Tibial artery (tissue), 4 donors: ENCODE measurements around the gene POLR3C.
"Not testable (repeated sequence)": the region's sequence is repeated elsewhere in the genome, so short reads cannot be mapped to it uniquely, and the experiment has no call there.

Experiments
- DNase-seq, 2 donors: peaks; one replicate each; pipeline ENCODE4 v3.0.0-alpha.2; 2019
- H3K27ac ChIP-seq, 2 donors: fragments of 200-600 bp; sonication (generic) in 1 of 2; 1 replicate in 1 of 2; 2 replicates in 1 of 2; pipeline ENCODE4 v1.5.1; 2018 to 2019; ENCODE audit warnings: mild to moderate bottlenecking in 1 of 2
- H3K27me3 ChIP-seq, 2 donors: fragments of 200-600 bp; sonication (generic) in 1 of 2; one replicate each; pipeline versions ENCODE4 v1.5.1 to v1.6.0; 2016 to 2019
- H3K36me3 ChIP-seq, 3 donors: fragments of 200-600 bp; sonication (generic) in 2 of 3; one replicate each; pipeline ENCODE4 v1.5.1; 2016 to 2019; ENCODE audit warnings: mild to moderate bottlenecking in 2 of 3
- H3K4me1 ChIP-seq, 4 donors: fragments of 200-600 bp; sonication (generic) in 2 of 4; 1 replicate in 3 of 4; 2 replicates in 1 of 4; pipeline ENCODE4 v1.5.1; 2016 to 2019
- H3K4me3 ChIP-seq, 2 donors: fragments of 200-600 bp; sonication (generic) in 1 of 2; 1 replicate in 1 of 2; 2 replicates in 1 of 2; pipeline ENCODE4 v1.5.1; 2018 to 2019; ENCODE audit warnings: mild to moderate bottlenecking in 2 of 2
- H3K9me3 ChIP-seq, 3 donors: fragments of 200-600 bp; sonication (generic) in 1 of 3; one replicate each; pipeline ENCODE4 v1.5.1; 2016 to 2019
- intact Hi-C: fragments of 100-400 bp; cut with DNase I; formaldehyde crosslinking; loops from one replicate; pipeline ENCODE4 v1.15.0; 2023; ENCODE audit warnings: low total_unique reads
- TF ChIP-seq, protein P1 (sequence below), 2 experiments: fragments of 200-600 bp in 1 of 2; fragments of 450-650 bp in 1 of 2; IDR thresholded peaks; one replicate each; pipeline ENCODE4 v1.5.1; 2017 to 2019; ENCODE audit warnings: antibody characterized with exemption in 2 of 2, mild to moderate bottlenecking in 1 of 2, moderate library complexity in 1 of 2

Gene POLR3C

DNA sequence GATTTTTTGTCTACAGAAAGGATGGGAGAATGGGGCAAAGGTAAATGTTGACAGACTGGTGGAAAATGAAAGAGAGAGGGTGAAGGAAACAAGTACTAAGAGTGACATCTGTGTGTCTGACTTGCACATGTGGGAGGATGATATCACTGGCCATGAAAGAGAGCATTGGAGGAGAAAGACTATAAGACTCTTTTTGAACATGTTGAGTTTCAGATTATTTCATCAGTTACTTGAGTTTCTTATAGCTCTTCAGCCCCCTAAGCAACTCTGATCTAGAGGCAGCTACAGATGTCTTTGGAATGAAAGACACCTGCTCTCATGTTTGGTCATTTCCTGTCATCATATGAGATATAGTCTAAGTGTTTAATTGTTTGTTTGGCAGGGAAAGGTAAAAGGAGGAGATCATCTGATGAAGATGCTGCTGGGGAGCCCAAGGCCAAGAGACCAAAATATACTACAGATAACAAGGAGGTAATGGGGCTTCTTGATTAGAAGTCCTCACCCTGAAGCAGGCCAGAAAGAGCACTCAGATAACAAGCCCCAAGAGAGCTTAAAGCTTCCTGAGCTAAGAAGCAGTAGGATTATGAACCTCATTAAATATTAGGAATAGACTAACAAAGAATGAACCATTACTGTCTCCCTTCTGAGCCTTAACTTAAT, 4.5 kb downstream of the POLR3C start:
- Histone ChIP-seq H3K4me3 (no peak overlapping the region), H3K36me3 (peaks cover 60 to 80% (median 72%) of the 10 kb centered on the region in 3 donors), H3K27ac (no peak overlapping the region), H3K4me1 (peaks cover 0 to 14% (median 11%) of the 10 kb centered on the region in 4 donors), H3K27me3 (no peaks in the 10 kb centered on the region), H3K9me3 (no peaks in the 10 kb centered on the region)
- no peak for DNase-seq
- intact Hi-C loops, result no loop called here
- TF ChIP-seq, protein P1, sequence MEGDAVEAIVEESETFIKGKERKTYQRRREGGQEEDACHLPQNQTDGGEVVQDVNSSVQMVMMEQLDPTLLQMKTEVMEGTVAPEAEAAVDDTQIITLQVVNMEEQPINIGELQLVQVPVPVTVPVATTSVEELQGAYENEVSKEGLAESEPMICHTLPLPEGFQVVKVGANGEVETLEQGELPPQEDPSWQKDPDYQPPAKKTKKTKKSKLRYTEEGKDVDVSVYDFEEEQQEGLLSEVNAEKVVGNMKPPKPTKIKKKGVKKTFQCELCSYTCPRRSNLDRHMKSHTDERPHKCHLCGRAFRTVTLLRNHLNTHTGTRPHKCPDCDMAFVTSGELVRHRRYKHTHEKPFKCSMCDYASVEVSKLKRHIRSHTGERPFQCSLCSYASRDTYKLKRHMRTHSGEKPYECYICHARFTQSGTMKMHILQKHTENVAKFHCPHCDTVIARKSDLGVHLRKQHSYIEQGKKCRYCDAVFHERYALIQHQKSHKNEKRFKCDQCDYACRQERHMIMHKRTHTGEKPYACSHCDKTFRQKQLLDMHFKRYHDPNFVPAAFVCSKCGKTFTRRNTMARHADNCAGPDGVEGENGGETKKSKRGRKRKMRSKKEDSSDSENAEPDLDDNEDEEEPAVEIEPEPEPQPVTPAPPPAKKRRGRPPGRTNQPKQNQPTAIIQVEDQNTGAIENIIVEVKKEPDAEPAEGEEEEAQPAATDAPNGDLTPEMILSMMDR (IDR thresholded peaks at IDR 0.05), result no peak

DNA sequence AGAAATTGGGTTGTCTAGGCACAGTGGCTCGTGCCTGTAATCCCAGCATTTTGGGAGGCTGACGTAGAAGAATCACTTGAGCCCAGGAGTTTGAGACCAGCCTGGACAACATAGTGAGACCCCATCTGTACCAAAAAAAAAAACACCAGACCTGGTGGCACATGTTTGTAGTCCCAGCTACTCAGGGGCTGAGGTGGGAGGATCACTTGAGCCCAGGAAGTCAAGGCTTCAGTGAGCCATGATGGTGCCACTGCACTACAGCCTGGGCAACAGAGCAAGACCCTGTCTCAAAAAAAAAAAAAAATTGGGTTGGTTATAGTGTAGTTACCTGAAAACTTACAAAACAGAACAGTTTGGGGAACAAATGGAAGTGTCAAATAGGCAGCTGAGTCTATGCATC, 6.8 kb downstream of the POLR3C start:
- H3K27me3 ChIP-seq, intact Hi-C loops: not testable (repeated sequence)

GRCh38 chr1:145837656-145838055, 13.7 kb downstream of the POLR3C start:
- H3K9me3 ChIP-seq, result no peaks in the 10 kb centered on the region
- no peak for DNase-seq
- no peak overlapping the region for H3K4me3 ChIP-seq
- no peak overlapping the region for H3K27ac ChIP-seq
- intact Hi-C loops, result no loop called here
- H3K36me3 ChIP-seq, result peaks cover 94 to 100% (median 96%) of the 10 kb centered on the region in 3 donors
- H3K27me3 ChIP-seq, result no peaks in the 10 kb centered on the region
- no peaks in the 10 kb centered on the region for H3K4me1 ChIP-seq
- TF ChIP-seq, protein P1 (IDR thresholded peaks at IDR 0.05), result no peak

More for the DNA sequence above, 6.8 kb downstream of the POLR3C start:
- DNase-seq, H3K4me3 ChIP-seq, H3K4me1 ChIP-seq, H3K9me3 ChIP-seq, H3K27ac ChIP-seq: not testable (repeated sequence)
- peaks cover 82 to 100% (median 93%) of the 10 kb centered on the region in 3 donors for H3K36me3 ChIP-seq

DNA sequence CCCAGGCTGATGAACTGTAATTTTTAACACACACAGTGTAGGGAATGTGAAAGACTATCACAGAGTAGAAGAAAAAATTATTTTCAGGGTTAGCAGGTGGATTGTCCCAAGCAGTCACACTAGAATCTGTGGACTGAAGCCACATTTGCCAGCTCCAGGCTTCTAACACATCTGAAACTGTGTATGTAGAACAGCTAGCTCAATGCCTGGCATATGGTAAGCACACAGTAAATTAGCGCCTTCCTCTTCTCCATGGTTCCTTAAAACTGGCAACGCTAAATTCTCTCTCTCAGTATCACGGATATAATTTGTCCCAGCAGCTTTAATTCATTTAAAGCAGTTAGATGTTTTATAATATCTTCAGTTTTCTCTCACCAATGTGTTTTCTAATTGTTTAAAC, 19.0 kb downstream of the POLR3C start:
- H3K4me1 ChIP-seq, result peaks cover 0 to 18% (median 14%) of the 10 kb centered on the region in 4 donors
- DNase-seq, result no peak
- peaks cover 43 to 59% (median 58%) of the 10 kb centered on the region in 3 donors for H3K36me3 ChIP-seq
- no peak overlapping the region for H3K27ac ChIP-seq
- no peak overlapping the region for H3K4me3 ChIP-seq
- TF ChIP-seq, protein P1 (IDR thresholded peaks at IDR 0.05), result no peak
- no peaks in the 10 kb centered on the region for H3K27me3 ChIP-seq
- no peaks in the 10 kb centered on the region for H3K9me3 ChIP-seq
- intact Hi-C loops, result no loop called here

GRCh38 chr1:145845144-145845513, 21.1 kb downstream of the POLR3C start:
- TF ChIP-seq, protein P1 (IDR thresholded peaks at IDR 0.05), result no peak
- Histone ChIP-seq H3K4me1 (peaks cover 0 to 29% (median 24%) of the 10 kb centered on the region in 4 donors), H3K36me3 (peaks cover 22 to 59% (median 46%) of the 10 kb centered on the region in 3 donors), H3K9me3 (no peaks in the 10 kb centered on the region), H3K4me3 (peak overlapping the region; percentile 54 to 70), H3K27me3 (no peaks in the 10 kb centered on the region), H3K27ac (peak overlapping the region; percentile 81 to 84)
- intact Hi-C loops, result loop anchor here (2.0 to 5.0 kb wide), 2 partner anchors 67 to 170 kb away; partner anchors contain the start of gene ITGA10
- no peak for DNase-seq

- H3K4me3 ChIP-seq, result peak within 1 kb of the TSS; percentile 54 to 70
- TF ChIP-seq, protein P1 (IDR thresholded peaks at IDR 0.05), result peak; percentile 90 to 95
- H3K27ac ChIP-seq, result peak within 1 kb of the TSS; percentile 81 to 84
- intact Hi-C loops, result loop anchor here (2.0 to 5.0 kb wide), 2 partner anchors 67 to 169 kb away; partner anchors contain the start of gene ITGA10
- peak; percentile 67 to 86 for DNase-seq
- no peaks in the 10 kb centered on the region for H3K27me3 ChIP-seq
- H3K9me3 ChIP-seq, result no peaks in the 10 kb centered on the region
- peaks cover 0 to 33% (median 28%) of the 10 kb centered on the region in 4 donors for H3K4me1 ChIP-seq
- peaks cover 21 to 59% (median 47%) of the 10 kb centered on the region in 3 donors for H3K36me3 ChIP-seq
These were observed 21.6 kb downstream of the POLR3C start, which contains the start of gene NUDT17 for GRCh38 chr1:145845514-145846161. Gene NUDT17, plus strand, starts transcription at chr1:145845630. Its CDS starts 11 bp downstream, at chr1:145845641.
